Measurements from ENCODE around the gene TBK1.
A peak's percentile ranks its signal among the peaks of the same experiment; 100 is the strongest.
"Not testable (repeated sequence)": the region's sequence is repeated elsewhere in the genome, so short reads cannot be mapped to it uniquely, and the experiment has no call there.

The TBK1 gene

DNA sequence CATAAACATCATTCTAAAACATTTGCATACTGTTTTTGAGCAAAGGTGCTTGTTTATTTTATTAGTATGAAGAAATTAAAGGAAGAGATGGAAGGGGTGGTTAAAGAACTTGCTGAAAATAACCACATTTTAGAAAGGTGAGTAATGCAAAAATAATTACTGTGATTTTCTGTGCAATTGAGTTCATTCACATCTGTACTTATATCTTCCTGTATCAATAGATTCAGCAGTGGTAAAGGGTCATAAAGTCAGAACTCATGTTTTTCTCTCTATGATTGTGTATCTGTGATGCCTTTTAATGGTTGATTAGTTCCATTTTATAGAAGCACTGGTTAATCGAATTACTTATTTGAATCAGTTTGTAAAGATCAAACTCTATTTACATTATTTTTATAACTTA lies 46.0 kb downstream of the TBK1 start:
- DNase-seq: no peak

DNA sequence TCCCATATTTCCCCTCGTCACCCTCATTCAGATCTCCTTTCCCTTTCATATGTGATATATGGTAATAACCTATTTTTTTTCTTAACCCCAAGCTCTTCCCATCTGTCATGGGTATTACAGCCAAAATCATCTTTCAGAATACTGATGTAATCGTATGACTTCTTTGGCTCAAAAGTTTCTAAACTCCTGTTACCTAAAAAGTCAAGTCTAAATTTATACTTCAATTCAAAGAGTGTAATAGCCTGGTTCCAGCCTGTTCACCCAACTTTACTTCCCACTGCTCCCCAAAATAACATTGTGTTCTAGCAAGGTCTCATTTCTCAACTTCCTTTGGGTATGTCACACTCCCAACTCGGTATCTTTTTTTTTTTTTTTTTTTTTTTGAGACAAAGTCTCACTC lies 48.5 kb downstream of the TBK1 start:
- DNase-seq: no peak

DNA sequence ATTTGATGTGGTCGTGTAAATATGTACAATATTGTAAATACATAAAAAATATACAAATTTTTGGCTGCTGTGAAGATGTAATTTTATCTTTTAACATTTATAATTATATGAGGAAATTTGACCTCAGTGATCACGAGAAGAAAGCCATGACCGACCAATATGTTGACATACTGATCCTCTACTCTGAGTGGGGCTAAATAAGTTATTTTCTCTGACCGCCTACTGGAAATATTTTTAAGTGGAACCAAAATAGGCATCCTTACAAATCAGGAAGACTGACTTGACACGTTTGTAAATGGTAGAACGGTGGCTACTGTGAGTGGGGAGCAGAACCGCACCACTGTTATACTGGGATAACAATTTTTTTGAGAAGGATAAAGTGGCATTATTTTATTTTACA lies 49.6 kb downstream of the TBK1 start:
- DNase-seq: no peak

DNA sequence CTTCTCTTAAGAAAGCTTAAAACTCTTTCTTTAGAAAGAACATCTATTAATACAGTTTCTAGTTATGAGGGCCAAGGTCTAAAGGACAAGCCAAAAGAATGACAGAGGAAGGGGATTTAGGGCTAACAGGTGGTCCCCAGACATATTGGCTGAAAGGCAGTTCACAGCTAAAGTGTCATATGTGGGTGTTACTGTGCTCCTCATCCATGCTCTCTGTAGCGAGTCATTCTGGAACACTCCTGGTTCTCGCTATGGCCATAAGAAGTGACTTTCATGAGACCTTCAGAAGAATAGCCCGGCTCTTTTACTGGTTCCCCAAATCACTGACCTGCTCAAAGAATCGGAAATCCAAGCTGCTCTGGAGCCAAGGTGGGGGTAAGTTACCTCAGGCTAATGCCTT lies 55.0 kb downstream of the TBK1 start:
- no peak for DNase-seq

DNA sequence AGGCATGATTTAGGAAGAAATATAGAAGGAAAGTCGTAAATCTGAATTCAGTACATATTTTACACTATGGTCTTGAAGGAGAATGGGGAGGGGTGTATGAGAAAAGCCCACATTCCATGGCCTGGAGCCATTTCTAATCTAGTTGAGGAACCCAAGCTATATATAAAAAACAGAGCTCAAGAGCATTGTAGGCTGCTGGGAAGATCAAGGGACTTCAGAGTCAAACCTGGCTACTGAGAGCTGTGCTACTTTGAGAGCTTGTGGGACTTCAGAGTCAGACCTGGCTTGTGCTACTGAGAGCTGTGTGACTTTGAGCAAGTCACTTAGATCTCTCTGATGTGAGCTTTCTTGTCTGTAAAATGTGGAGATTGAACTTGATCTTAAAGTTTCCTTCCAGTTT lies 58.7 kb downstream of the TBK1 start:
- no peak for DNase-seq

DNA sequence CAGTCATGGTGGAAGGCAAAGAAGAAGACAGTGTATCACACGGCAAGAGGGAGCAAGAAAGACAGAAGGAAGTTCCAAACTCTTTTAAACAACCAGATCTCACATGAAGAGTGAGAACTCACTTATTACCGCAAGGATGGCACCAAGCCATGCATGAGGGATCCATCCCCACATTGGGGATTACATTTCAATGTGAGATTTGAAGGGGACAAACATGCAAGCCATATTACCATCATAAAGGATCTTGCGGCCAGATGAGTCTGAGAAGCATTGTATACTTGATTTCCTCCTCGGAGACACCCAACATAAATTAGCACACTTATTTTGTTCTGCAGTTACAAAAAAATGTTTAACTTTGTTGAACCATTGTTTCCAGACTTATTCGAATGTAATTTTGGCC lies 66.5 kb downstream of the TBK1 start:
- no peak for DNase-seq

DNA sequence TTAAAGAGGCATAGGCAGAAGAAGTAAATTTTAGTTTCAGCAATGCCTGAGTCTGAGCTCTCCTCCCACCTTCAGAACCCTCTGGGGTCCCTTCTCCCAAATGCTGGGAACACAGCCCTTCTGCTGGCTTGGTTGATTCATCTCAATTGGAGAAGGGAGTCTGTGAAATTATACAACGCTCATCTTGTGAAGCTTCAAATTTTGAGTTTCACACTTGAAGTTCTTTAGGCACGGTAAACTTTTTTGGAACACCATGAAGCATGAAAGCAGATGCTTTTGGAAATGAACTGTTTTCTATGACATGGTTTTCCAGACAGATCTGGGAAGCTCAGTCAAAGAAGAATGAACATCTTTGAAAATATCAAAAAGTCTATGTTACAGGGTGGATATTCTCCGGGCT lies 69.9 kb downstream of the TBK1 start:
- no peak for DNase-seq

DNA sequence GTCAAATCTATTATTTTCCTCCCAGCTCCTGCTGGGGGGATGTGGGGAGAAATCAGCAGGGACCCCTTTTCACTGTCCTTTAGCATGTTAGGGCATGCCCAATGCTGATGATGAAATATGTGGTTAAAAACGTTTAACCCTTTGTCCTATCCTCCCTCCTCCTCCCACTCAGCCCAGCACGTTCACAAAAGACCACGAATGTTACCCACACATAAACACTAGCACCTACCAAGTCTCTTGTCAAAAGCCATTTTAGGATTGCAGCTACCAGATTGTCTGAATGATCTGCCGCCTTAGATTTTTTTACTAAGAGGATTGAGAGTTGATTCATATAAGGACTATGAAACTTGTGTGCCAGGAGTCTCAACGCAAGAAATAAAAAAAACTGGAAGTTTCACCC lies 70.4 kb downstream of the TBK1 start:
- DNase-seq: peak; percentile 86

DNA sequence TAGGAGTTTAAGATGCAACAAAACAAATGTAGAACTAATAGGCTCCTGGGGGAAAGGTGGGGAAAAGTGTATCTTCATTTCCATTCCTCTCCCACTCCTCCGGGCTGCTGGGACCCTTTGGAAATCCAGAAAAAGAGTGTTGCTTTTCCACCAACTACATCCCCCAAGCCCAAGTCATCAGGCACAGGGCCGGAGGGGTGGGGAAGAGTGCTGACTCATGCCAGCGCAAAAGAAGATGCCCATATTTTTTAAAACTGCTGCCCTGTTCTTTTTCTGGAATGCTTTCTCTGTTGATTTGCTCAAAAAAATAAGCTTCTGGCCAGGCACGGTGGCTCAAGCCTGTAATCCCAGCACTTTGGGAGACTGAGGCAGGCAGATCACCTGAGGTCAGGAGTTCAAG lies 70.9 kb downstream of the TBK1 start:
- DNase-seq: no peak

DNA sequence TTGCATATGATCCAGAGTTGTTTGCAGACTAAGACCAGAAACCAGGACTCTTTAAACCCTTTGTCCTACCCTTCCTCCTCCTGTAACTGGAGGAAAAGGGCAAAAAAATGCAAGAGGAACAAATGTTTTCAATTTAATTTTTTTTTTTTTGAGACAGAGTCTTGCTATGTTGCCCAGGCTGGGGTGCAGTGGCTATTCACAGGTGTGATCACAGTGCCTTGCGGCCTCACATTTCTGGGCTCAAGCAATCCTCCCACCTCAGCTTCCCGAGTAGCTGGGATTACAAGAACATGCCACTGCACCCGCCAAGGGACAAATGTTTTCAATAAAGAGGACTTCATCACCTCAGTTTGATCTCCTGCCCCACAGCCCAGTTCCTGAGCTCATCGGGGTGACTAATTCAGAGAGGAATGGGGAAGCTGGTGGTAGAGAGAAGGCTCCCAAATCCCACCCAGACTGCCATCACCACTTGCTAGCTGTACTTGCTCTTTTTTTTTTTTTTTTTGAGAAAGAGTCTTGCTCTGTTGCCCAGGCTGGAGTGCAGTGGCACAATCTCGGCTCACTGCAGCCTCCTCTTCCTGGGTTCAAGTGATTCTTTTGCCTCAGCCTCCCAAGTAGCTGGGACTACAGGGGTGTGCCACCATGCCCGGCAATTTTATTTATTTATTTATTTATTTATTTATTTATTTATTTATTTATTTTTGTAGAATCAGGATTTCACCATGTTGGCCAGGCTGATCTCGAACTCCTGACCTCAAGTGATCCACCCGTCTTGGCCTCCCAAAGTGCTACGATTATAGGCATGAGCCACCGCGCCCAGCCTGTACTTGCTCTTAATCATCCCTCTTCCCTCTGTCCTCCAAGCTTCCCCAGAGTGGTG lies 71.9 kb downstream of the TBK1 start:
- not testable (repeated sequence) for DNase-seq

DNA sequence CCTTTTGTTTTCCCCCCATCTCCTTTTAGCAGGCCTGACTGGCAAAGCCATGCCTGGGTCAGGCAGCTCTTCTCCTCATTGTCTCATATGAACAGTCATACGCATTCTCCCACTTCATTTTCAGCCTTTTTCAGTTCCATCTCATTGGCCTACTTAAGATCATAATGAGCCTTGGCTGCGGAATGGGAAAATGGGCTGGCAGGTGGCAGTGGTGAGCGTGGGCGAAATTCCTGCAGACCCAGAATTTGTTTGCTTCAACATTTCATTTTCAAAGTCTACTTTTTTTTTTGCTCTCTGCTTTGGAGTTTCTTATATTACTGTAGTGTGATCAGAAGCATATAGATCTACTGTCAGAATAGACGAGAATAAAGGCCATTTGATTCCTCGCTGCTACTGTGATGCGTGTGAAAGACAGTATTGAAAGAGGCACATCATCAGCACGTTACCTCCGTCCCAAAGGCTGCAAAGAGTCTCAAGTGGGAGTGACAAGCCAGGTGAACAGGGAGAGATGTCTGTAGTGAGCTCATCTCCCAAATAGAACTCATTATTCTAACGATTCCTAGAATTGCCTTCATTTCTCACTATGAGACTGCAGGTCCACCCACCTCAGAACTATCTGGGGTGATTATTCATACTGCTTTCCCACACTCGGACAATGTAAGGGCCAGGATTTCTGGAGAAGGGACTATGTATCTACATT lies 73.7 kb downstream of the TBK1 start:
- DNase-seq: no peak

DNA sequence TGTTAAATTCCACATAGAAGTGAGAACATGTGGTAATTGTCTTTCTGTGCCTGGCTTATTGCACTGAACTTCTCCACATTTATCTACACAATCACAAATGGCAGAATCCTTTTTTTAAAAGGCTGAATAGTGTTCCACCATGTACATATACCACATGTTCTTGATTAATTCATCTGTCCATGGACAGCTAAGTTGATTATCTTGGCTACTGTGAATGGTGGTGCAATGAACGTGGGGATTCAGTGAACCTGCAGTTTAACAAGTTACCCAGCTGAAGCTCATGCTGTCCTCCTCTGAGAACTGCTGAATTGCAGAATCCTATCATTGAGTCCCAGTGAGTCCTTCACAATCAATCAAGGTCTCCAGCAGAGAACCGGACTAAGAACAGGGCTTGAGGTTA lies 74.9 kb downstream of the TBK1 start:
- DNase-seq: no peak

DNA sequence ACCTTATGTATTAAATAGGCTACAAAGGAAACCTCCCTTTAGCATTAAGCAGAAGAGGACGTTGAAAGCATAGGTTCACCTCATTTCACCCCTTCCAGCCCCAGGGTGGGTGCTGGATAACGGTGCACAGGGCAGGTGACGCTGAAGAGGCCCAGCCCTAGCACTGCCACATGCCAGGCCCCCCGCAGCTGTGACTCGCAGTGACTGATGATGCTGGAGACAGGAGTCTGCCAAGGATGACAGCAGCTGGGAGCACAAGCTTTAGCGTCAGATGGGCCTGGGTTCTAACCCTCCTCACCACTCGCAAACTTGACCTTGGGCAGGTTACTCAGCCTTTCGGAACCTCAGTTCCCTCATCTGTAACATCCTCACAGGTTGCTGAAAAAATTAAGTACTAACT lies 76.7 kb downstream of the TBK1 start:
- DNase-seq: peak; percentile 36

DNA sequence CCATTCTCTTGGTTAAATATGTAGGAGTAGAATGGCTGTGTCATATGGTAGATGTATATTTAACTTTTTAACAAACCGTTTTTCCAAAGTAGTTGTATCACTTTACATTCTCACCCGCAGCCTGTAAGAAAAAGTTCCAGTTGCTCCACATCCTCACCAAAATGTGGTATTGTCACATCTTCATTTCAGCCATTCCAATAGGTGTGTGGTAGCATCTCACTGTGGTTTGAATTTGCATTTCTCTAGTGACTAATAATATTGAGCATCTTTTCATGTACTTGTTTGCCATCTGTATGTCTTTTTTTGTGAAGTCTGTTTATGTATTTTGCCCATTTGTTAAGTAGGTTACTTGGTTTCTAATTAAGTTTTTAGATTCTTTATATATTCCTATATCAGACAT lies 78.6 kb downstream of the TBK1 start:
- no peak for DNase-seq

DNA sequence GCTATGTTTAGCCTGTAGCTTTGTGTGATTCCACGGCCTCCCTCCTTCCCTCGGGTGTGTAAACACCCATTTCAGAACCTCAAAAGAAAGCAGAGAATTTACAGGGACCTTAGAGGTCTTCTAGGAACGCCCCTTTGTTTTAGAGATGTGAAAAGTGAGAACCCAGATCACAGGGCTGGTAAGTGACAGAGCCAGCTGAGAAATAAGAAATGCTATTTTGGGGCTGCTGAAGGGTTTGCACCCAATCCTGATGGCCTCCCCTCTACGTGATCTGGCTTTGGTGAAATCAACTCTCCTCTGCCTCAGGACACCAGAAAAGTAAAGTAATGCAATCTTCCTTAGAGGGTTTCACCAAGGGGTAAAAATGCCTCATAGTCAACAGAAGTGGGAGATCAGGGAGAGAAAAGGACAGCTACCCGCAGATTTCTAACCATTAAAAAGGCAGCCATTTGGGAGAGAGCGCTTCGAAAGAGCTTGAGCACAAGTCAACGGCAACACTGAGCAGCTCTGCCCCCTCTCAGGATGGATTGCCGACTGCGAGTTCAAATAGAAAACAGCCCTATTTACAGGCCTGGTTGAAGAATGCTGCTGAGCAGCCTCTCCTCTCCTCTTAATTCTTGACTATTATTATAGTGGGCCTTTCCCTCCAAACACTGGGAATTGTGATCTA lies 79.9 kb downstream of the TBK1 start:
- no peak for DNase-seq

DNA sequence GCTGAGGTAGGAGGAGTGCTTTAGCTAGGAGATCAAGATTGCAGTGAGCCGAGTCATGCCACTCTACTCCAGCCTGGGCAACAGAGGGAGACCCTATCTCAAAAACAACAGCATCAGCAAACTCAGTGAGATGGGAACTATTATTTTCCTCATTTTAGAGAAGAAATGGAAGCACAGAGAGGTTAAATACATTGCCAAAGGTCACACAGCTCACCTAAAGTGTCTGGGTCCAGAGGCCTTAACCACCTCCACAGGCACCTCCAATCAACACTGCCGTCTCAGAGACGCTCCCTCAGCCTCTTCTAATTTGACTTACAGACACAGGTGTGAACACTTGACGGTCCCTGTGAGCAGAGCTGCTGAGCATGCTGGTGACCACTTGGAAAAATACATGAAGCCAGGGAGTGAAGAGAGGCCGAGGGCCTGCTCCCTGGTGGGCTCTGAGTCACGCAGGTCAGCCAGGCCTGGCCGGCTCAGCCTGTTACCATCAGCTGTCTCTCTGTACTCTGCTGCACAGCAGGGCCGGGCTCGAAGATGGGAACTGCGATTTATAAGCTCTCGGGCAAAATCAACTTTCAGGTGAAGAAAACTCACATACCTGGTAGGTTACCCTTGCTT lies 80.9 kb downstream of the TBK1 start:
- no peak for DNase-seq

DNA sequence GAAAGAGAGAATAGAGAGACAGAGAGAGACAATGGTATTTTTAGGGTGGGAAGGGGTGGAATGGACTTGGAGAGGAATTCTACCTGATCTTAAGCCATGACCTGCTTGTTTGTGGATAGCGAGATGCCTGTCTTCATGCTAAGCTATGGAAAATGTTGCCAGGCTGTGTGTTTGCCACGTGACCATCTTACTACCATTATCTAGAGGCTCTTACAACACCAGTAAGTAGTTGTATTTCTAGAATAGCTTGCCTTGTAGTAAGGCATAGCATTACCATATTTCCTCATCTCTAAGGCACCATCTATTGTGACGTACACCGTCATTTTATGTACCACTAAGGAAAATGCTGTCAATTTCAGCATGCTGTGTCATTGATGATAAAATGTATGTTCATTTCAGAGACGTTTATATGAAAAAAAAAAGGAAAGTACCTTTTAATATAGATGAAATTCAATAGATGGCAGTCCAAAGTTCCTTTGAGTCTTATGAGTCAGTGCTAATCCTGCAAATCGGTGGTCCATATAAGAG lies 82.8 kb downstream of the TBK1 start:
- no peak for DNase-seq

DNA sequence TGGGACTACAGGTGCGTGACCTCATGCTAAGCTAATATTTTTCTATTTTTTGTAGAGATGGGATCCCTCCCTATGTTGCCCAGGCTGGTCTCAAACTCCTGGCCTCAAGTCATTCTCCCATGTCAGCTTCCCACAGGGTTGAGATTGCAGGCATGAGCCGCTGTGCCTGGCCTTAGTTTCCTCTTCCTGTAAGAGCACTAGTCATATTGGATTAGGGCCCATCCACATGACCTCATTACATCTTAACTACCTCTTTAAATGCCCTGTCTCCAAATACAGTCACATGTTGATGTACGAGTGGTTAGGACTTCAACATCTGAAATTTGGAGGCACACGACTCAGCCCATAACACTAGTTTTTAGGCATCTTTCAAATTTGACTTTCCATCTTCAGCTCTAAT lies 86.2 kb downstream of the TBK1 start:
- DNase-seq: no peak

DNA sequence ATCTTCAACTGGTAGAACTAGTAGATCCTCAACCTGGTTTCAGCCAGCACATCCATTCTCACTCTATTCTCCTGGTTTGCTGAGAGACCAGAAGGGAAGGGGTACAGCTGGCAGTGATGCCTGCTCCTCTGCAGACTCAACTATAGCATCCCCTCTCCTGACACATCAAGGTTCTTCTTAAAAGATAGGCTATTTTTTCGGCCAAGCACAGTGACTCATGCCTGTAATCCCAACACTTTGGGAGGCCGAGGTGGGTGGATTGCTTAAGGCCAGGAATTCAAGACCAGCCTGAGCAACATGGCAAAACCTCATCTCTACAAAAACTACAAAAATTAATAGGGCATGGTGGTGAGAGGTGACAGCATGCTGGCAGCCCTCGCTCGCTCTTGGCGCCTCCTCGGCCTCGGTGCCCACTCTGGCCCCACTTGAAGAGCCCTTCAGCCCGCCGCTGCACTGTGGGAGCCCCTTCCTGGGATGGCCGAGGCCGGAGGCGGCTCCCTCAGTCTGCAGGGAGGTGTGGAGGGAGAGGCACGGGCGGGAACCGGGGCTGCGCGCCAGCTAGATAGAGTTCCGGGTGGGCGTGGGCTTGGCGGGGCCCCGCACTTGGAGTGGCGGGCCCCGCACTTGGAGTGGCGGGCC lies 90.6 kb downstream of the TBK1 start:
- not testable (repeated sequence) for DNase-seq

DNA sequence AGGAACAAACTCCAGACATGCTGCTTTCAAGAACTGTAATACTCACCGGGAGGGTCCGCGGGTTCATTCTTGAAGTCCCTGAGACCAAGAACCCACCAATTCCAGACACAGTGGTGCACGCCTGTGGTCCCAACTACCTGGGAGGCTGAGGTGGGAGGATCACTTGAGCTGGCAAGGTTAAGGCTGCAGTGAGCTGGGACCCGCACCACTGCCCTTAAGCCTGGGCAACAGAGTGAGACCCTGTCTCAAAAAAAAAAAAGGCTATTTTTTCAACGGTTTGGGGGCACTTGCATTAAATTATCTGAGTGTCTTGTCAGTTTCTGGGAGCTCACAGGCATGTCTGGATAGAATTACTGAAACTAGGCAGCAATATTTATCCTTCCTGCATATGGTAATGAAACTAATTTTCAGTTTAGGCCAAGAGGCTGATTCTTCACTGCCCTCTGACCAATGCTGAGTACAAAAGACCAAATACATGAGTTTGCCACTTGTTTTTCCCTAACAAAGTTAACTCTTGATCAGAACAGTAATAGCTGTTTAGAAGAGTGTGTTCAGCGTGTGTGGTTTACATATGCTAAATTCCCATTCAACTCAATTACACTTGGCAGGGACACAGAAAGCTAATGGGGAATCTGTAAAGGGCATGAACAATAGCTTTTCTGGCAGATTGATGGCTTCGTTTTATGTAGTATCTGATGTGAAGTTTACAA lies 92.6 kb downstream of the TBK1 start:
- peak; percentile 41 for DNase-seq

DNA sequence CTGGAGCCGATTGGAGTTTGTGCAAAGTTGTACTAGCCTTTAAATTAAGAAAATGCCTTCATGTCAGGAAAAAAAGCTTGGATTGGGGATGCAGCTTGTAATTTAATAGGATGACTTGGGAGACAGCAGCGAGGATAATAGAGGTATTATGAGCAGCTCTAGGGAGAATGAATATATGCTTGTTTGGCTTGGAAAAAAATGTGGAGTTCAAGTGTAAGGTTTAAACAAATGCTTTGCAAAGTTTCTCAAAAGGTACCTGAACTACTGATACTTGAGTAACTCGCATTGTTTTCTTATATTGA lies 93.1 kb downstream of the TBK1 start:
- DNase-seq: no peak

DNA sequence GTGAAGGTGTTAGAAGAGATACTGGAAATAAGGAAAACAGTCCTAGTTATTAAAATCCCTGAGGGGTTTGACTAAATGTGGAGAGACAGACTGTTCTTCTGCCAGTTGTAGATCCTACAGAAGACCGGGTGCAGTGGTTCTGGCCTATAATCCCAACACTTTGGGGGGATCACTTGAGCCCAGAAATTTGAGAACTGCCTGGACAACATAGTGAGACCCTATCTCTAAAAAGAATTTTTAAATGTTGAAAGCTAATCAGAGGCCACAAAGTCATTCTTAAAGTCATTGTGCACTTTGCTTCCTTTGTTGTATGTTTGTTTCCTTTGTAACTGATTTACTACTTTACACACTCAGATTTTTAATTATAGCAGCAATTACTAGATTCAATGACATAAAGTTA lies 97.2 kb downstream of the TBK1 start:
- no peak for DNase-seq

All from NCI-H146 (cell line).